Measurements from ENCODE around the gene HNF1A. TPM values are rescaled to one million over a fixed set of nuclear protein-coding genes. Genes with fewer than 3 reads are reported as not detected.
"Not testable (repeated sequence)": the region's sequence is repeated elsewhere in the genome, so short reads cannot be mapped to it uniquely, and the experiment has no call there.

HNF1A gene
- total RNA-seq, 1 experiment from 2014 or later = not detected

- H3K9me2 ChIP-seq (ENCODE audit: insufficient read depth) = no peaks in the 10 kb centered on the region
- ATAC-seq = peak; percentile 92
- no peaks in the 10 kb centered on the region for H3K79me2 ChIP-seq (ENCODE audit: insufficient read depth, low read length)
- no TSS peak for BruUV-seq (replicated peaks)
- POLR2A ChIA-PET = interaction anchor here (0.7 to 1.6 kb wide), 3 partner anchors 11 to 29 kb away, joined by 3 to 7 read pairs (median 4); no protein-coding TSS in a partner anchor
- no peak overlapping the region for H3K27ac ChIP-seq (ENCODE audit: low read depth, low read length)
- CTCF ChIA-PET = interaction anchor here (0.7 to 2.2 kb wide), 6 partner anchors 8 to 122 kb away, joined by 3 to 16 read pairs (median 4); no protein-coding TSS in a partner anchor
- no peak for DNase-seq (ENCODE audit: low read depth, low spot score)
- H3K36me3 ChIP-seq (ENCODE audit: control insufficient read depth in 1 of 2, insufficient read depth in 2 of 2, low read length in 2 of 2) = no peaks in the 10 kb centered on the region
- intact Hi-C loops (cut with micrococcal nuclease) = loop anchor here (2.0 kb wide), 1 partner anchor 26 kb away; no protein-coding TSS in a partner anchor
- H3K27me3 ChIP-seq (ENCODE audit: insufficient read depth, low read length) = no peaks in the 10 kb centered on the region
- no peak overlapping the region for H3K9ac ChIP-seq (ENCODE audit: low read length)
- TF ChIP-seq CBX3 (IDR thresholded peaks at IDR 0.05; ENCODE audit: low read depth) (no peak), ELF1 (IDR thresholded peaks at IDR 0.05; ENCODE audit: borderline replicate concordance, low read depth) (no peak), RAD21 (IDR thresholded peaks at IDR 0.05; ENCODE audit: low read depth) (peak; percentile 66), CEBPB (IDR thresholded peaks at IDR 0.05; ENCODE audit: low read depth) (peak; percentile 33; the same call in 1 of the 2 replicates)
- TF ChIP-seq, protein P1, sequence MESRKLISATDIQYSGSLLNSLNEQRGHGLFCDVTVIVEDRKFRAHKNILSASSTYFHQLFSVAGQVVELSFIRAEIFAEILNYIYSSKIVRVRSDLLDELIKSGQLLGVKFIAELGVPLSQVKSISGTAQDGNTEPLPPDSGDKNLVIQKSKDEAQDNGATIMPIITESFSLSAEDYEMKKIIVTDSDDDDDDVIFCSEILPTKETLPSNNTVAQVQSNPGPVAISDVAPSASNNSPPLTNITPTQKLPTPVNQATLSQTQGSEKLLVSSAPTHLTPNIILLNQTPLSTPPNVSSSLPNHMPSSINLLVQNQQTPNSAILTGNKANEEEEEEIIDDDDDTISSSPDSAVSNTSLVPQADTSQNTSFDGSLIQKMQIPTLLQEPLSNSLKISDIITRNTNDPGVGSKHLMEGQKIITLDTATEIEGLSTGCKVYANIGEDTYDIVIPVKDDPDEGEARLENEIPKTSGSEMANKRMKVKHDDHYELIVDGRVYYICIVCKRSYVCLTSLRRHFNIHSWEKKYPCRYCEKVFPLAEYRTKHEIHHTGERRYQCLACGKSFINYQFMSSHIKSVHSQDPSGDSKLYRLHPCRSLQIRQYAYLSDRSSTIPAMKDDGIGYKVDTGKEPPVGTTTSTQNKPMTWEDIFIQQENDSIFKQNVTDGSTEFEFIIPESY (IDR thresholded peaks at IDR 0.05; ENCODE audit: extremely low read depth, insufficient replicate concordance, low read length) = no peak
- TF ChIP-seq, protein P2, sequence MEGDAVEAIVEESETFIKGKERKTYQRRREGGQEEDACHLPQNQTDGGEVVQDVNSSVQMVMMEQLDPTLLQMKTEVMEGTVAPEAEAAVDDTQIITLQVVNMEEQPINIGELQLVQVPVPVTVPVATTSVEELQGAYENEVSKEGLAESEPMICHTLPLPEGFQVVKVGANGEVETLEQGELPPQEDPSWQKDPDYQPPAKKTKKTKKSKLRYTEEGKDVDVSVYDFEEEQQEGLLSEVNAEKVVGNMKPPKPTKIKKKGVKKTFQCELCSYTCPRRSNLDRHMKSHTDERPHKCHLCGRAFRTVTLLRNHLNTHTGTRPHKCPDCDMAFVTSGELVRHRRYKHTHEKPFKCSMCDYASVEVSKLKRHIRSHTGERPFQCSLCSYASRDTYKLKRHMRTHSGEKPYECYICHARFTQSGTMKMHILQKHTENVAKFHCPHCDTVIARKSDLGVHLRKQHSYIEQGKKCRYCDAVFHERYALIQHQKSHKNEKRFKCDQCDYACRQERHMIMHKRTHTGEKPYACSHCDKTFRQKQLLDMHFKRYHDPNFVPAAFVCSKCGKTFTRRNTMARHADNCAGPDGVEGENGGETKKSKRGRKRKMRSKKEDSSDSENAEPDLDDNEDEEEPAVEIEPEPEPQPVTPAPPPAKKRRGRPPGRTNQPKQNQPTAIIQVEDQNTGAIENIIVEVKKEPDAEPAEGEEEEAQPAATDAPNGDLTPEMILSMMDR (IDR thresholded peaks at IDR 0.05 in 2 of 3, conservative IDR thresholded peaks at IDR 0.05 in 1 of 3; ENCODE audit: borderline replicate concordance in 1 of 3, insufficient read depth in 1 of 3, low read depth in 2 of 3, low read length in 2 of 3) = peak; percentile 65 to 88 (median 80); a peak in 5 of 6 replicates
- peak overlapping the region; percentile 97 for H2AFZ ChIP-seq (ENCODE audit: low read depth, low read length, poor library complexity, severe bottlenecking)
- RAD21 ChIA-PET (ENCODE audit: low non-redundant PET in 1 of 2, low total read pairs in 2 of 2, uncharacterized antibody in 2 of 2, unreplicated experiment in 2 of 2) = interaction anchor here in 1 of 2 experiments (0.9 kb wide), 1 partner anchor 27 kb away, joined by 3 read pairs; no protein-coding TSS in a partner anchor
- no peak overlapping the region for H3K4me3 ChIP-seq (replicated peaks in 1 of 2; ENCODE audit: low read depth in 1 of 2, low read length in 2 of 2)
- H4K20me1 ChIP-seq (ENCODE audit: insufficient read depth) = no peaks in the 10 kb centered on the region
- H3K4me2 ChIP-seq (ENCODE audit: low read length) = peak overlapping the region; percentile 22; the same call in 1 of the 2 replicates
- H3K4me1 ChIP-seq (ENCODE audit: control insufficient read depth in 1 of 2, insufficient read depth in 2 of 2, low read length in 2 of 2) = peaks cover 4 to 12% of the 10 kb centered on the region in 2 experiments; a peak in 3 of 4 replicates
- H3K9me3 ChIP-seq (ENCODE audit: control insufficient read depth in 1 of 2, insufficient read depth in 1 of 2, low read depth in 1 of 2, low read length in 2 of 2) = no peaks in the 10 kb centered on the region
These were observed 33.6 kb upstream of the HNF1A start for GRCh38 chr12:120944645-120945217.

DNA sequence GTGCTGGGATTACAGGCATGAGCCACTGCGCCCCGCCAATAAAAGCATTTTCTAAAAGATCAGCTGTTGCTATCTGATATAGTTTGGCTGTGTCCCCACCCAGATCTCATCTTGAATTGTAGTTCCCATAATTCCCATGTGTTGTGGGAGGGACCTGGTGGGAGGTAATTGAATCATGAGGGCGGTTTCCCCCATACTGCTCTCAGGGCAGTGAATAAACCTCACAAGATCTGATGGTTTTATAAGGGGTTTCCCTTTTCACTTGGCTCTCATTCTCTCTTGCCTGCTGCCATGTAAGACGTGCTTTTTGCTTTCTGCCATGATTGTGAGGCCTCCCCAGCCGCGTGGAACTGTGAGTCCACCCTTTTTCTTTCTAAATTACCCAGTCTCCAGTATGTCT, 32.8 kb upstream of the HNF1A start:
- intact Hi-C loops (cut with micrococcal nuclease) = loop anchor here (2.0 kb wide), 1 partner anchor 25 kb away; no protein-coding TSS in a partner anchor
- H3K27ac ChIP-seq (ENCODE audit: low read depth, low read length); H3K9me3 ChIP-seq (ENCODE audit: control insufficient read depth in 1 of 2, insufficient read depth in 1 of 2, low read depth in 1 of 2, low read length in 2 of 2); BruUV-seq (replicated peaks); H3K9me2 ChIP-seq (ENCODE audit: insufficient read depth); H3K79me2 ChIP-seq (ENCODE audit: insufficient read depth, low read length); H2AFZ ChIP-seq (ENCODE audit: low read depth, low read length, poor library complexity, severe bottlenecking); H3K9ac ChIP-seq (ENCODE audit: low read length); ATAC-seq; DNase-seq (ENCODE audit: low read depth, low spot score); RAD21 ChIA-PET (ENCODE audit: low non-redundant PET in 1 of 2, low total read pairs in 2 of 2, uncharacterized antibody in 2 of 2, unreplicated experiment in 2 of 2); H3K4me3 ChIP-seq (replicated peaks in 1 of 2; ENCODE audit: low read depth in 1 of 2, low read length in 2 of 2); H3K4me2 ChIP-seq (ENCODE audit: low read length); H3K36me3 ChIP-seq (ENCODE audit: control insufficient read depth in 1 of 2, insufficient read depth in 2 of 2, low read length in 2 of 2); H3K27me3 ChIP-seq (ENCODE audit: insufficient read depth, low read length); H4K20me1 ChIP-seq (ENCODE audit: insufficient read depth): not testable (repeated sequence)
- POLR2A ChIA-PET = interaction anchor here (0.9 to 1.6 kb wide), 2 partner anchors 10 to 17 kb away, joined by 3 to 7 read pairs; no protein-coding TSS in a partner anchor
- CTCF ChIA-PET = interaction anchor here (0.7 to 1.6 kb wide), 3 partner anchors 8 to 122 kb away, joined by 3 to 4 read pairs (median 3); no protein-coding TSS in a partner anchor
- peaks cover 4 to 12% of the 10 kb centered on the region in 2 experiments; a peak in 3 of 4 replicates for H3K4me1 ChIP-seq (ENCODE audit: control insufficient read depth in 1 of 2, insufficient read depth in 2 of 2, low read length in 2 of 2)

DNA sequence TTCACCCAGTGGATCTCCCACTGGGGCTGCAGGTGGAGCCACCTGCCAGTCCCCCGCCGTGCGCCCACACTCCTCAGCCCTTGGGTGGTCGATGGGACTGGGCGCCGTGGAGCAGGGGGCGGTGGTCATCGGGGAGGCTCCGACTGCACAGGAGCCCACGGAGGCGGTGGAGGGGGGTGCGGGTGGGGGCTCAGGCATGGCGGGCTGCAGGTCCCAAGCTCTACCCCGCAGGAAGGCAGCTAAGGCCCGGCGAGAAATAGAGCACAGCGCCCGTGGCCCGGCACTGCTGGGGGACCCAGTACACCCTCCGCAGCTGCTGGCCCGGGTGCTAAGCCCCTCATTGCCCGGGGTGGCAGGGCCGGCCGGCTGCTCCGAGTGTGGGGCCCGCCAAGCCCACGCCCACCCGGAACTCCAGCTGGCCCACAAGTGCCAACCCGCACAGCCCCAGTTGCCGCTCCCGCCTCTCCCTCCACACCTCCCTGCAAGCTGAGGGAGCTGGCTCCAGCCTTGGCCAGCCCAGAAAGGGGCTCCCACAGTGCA, 28.0 kb upstream of the HNF1A start:
- H3K9ac ChIP-seq (ENCODE audit: low read length); DNase-seq (ENCODE audit: low read depth, low spot score); ATAC-seq; H3K27ac ChIP-seq (ENCODE audit: low read depth, low read length); H3K36me3 ChIP-seq (ENCODE audit: control insufficient read depth in 1 of 2, insufficient read depth in 2 of 2, low read length in 2 of 2); H3K9me3 ChIP-seq (ENCODE audit: control insufficient read depth in 1 of 2, insufficient read depth in 1 of 2, low read depth in 1 of 2, low read length in 2 of 2); H3K4me3 ChIP-seq (replicated peaks in 1 of 2; ENCODE audit: low read depth in 1 of 2, low read length in 2 of 2); H3K4me2 ChIP-seq (ENCODE audit: low read length); H3K27me3 ChIP-seq (ENCODE audit: insufficient read depth, low read length); RAD21 ChIA-PET (ENCODE audit: low non-redundant PET in 1 of 2, low total read pairs in 2 of 2, uncharacterized antibody in 2 of 2, unreplicated experiment in 2 of 2); H3K79me2 ChIP-seq (ENCODE audit: insufficient read depth, low read length); intact Hi-C loops (cut with micrococcal nuclease); H4K20me1 ChIP-seq (ENCODE audit: insufficient read depth); CTCF ChIA-PET; H2AFZ ChIP-seq (ENCODE audit: low read depth, low read length, poor library complexity, severe bottlenecking); BruUV-seq (replicated peaks); H3K9me2 ChIP-seq (ENCODE audit: insufficient read depth): not testable (repeated sequence)
- H3K4me1 ChIP-seq (ENCODE audit: control insufficient read depth in 1 of 2, insufficient read depth in 2 of 2, low read length in 2 of 2) = peaks cover 5 to 28% of the 10 kb centered on the region in 2 experiments; a peak in 3 of 4 replicates
- POLR2A ChIA-PET = interaction anchor here (1.3 kb wide), 1 partner anchor 21 kb away, joined by 6 read pairs; no protein-coding TSS in a partner anchor
